ENCODE measurements around the gene SNAI3.

DNA sequence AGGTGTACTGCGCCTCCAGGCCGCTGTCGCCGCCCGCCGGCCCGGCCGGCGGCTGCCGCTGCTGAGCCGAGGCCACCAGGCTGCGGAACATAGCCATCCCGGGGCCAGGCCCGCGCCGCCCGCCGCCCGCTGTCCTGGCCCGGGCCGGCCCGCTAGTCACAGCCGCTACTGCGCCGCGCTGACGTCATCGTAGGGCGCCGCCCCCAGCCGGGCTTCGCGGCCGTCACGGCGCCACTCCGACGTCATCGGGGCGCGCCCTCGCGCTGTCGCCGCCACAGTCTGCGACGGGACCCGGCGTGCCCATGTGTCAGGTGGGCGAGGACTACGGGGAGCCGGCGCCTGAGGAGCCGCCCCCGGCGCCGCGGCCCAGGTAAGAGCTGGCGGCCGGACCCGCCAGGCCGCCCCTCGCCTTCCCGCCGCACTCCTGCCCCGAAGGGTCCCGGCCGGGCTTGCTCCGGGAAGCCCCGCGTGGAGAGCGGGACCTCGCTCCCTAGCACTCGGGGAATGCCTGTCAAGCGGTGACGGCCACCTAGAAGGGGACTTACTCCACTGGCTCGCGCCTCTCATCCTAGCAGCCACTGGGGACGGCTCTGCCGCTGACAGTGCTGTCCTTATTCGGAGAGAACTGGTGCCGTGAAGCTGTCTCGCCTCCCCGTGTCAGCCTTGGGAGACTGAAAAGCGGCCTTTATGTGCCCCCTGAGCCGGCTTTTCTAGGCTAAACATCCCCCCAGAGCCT lies 20.1 kb upstream of the SNAI3 start, which contains the start of the genes CTU2 and RNF166:
- peak; percentile 71 for TF ChIP-seq POLR2A (IDR thresholded peaks at IDR 0.05; ENCODE audit: low read length)
- no peak for TF ChIP-seq GATA1 (IDR thresholded peaks at IDR 0.05; ENCODE audit: low read depth, low read length)

All from erythroblast (primary cell).